ACC112 (cell line): ENCODE data around the gene TBX21.

Source experiments
- H2AFZ ChIP-seq: fragments of 200-600 bp; sonication (generic); one replicate; pipeline ENCODE4 v1.6.0; 2017; ENCODE audit warnings: antibody characterized with exemption, low read length; ENCODE audit not compliant: unreplicated experiment
- H3K27ac ChIP-seq: fragments of 200-600 bp; sonication (generic); 2 replicates; pipeline ENCODE4 v1.5.1; 2014; ENCODE audit warnings: low read depth, mild to moderate bottlenecking, antibody characterized with exemption, low read length, moderate library complexity
- H3K27me3 ChIP-seq: fragments of 200-600 bp; sonication (generic); 2 replicates; pipeline ENCODE4 v1.6.1; 2014; ENCODE audit warnings: mild to moderate bottlenecking, antibody characterized with exemption, low read length, moderate library complexity, mixed read lengths; ENCODE audit not compliant: insufficient read depth
- H3K36me3 ChIP-seq: fragments of 200-600 bp; sonication (generic); 2 replicates; pipeline ENCODE4 v1.6.1; 2016; ENCODE audit warnings: mild to moderate bottlenecking, antibody characterized with exemption, low read length, moderate library complexity, mixed read lengths; ENCODE audit not compliant: insufficient read depth
- H3K4me1 ChIP-seq: fragments of 200-600 bp; sonication (generic); one replicate; pipeline ENCODE4 v1.6.1; 2016; ENCODE audit warnings: low read length, mixed read lengths; ENCODE audit not compliant: insufficient read depth, unreplicated experiment, control insufficient read depth
- H3K4me3 ChIP-seq: fragments of 200-600 bp; sonication (generic); 2 replicates; pipeline ENCODE4 v1.5.1; 2014; ENCODE audit warnings: mild to moderate bottlenecking, low read depth, low read length
- H3K79me2 ChIP-seq: fragments of 200-600 bp; sonication (generic); one replicate; pipeline ENCODE4 v1.6.0; 2016; ENCODE audit warnings: low read length; ENCODE audit not compliant: control insufficient read depth, unreplicated experiment, insufficient read depth

TBX21 gene

DNA sequence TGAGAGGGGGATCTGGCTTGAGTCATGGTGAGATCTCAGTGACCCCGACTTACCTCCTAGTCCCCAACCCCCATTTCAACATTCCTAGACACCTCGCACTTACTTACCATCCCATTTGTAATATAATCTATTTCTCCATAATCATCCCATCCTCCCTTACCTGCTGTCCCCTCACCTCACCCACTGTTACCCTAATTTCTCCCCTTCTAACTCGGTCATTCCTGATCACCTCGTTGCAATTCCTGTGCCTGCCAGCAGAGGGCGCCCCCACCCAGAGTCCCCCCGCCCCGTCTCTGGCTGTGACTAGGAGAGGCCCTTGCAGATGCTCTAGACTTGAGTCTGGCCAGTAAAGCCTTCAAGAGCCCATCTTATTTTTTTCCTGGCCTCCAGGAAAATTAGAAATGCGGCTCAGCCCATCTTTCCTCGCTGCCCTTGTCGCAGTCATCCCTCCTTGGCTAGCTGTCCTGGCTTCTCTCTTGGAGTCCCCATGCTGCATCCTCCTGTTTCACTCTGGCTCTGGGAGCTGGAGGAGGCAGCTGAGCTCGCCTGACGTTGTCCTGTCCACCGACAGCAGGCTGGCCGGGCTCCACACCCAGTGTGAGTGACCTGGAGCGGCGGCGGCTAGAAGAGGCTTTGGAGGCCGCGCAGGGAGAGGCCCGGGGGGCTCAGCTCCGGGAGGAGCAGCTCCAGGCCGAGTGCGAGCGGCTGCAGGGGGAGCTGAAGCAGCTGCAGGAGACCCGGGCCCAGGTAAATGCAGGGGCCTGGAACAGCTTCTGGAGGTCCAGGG, 34.1 kb upstream of the TBX21 start:
- Histone ChIP-seq H2AFZ (no peak overlapping the region), H3K27me3 (no peaks in the 10 kb centered on the region), H3K79me2 (no peaks in the 10 kb centered on the region), H3K4me1 (peaks cover 5% of the 10 kb centered on the region), H3K4me3 (no peak overlapping the region), H3K27ac (no peak overlapping the region), H3K36me3 (no peaks in the 10 kb centered on the region)

DNA sequence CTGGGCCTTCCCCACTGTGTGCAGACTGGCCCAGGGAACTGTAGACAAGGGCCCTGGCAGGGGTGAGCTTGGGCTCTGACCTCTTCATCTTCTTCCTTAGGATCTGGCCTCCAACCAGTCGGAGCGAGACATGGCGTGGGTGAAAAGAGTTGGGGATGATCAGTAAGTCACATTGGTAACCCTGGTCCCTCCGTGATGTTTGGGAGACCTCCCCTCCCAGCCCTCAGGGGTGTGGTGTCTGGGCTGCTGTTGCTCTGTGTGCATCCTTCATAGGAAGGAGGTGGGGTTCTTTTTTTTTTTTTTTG, 33.5 kb upstream of the TBX21 start:
- no peaks in the 10 kb centered on the region for H3K27me3 ChIP-seq
- peaks cover 5% of the 10 kb centered on the region for H3K4me1 ChIP-seq
- H3K79me2 ChIP-seq = no peaks in the 10 kb centered on the region
- no peak overlapping the region for H2AFZ ChIP-seq
- no peak overlapping the region for H3K27ac ChIP-seq
- no peaks in the 10 kb centered on the region for H3K36me3 ChIP-seq
- H3K4me3 ChIP-seq = no peak overlapping the region

DNA sequence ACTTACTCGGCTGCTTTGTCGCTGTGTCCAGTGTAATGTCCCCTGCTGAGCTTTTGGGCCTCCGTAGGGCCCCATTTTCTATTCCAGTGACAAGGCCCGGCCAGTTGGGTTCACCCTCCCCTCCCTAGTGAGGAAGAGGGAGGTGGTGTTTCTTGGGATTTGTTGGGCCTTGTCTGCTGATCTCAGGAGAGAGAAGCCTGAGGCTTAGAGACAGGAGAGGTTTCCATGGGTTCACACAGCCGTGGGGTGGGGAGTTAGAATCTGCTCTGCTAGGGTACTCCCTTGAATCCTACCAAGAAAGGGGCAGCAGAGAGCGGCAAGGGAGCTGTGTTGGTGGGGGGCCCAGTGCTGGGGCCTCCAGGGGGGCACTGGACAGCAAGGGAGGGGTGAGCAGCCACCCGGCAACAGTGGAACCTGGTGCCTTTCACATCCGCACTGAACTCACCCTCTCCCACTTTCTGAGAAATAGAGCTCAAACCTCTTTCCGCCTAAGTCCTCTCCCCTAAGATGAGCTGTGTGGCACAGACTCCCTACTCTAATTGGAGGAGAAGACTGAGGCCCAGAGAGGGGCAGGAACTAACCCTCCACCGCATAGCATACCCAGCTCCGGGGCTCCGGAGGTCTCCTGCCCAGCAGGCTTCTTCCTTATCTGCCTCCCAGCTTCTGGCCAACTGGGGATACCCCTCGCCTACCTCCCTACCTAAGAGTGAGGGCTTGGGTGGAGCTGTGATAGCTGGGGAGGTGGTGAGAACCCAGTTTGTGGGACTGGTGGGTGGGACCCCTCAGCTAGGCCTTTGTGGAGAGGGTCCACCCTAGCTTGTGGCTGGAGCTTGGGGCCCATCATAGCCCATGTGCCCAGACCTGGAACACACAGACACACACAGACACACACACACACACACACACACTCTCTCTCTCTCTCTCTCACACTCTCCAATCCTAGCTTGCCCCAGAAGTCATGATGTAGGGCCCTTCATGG, 32.3 kb upstream of the TBX21 start:
- Histone ChIP-seq H3K27ac (no peak overlapping the region), H3K36me3 (no peaks in the 10 kb centered on the region), H3K4me1 (no peaks in the 10 kb centered on the region), H3K4me3 (no peak overlapping the region), H3K79me2 (no peaks in the 10 kb centered on the region), H3K27me3 (no peaks in the 10 kb centered on the region), H2AFZ (no peak overlapping the region)

DNA sequence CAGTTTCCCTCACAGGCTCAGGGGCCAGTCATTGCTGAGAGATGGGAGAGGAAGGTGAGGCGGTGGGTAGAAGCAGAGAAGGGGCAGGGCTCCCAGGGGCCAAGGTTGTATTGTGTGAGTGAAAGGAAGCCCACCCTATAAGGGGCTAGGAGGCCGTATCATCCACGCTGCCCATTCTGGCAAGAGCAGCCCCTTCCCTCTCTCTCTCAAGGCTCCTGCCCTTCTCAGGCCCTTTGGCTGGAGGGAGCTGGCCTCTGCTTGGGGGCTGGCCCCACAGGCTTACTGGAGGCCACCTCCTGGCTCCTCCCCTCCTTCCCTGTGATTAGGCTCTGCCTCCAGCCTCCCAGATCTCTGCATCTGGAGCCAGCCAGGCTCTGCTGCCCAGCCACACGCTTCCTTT, 31.4 kb upstream of the TBX21 start:
- Histone ChIP-seq H3K4me3 (no peak overlapping the region), H3K27me3 (no peaks in the 10 kb centered on the region), H3K36me3 (no peaks in the 10 kb centered on the region), H3K79me2 (no peaks in the 10 kb centered on the region), H2AFZ (no peak overlapping the region), H3K4me1 (no peaks in the 10 kb centered on the region), H3K27ac (no peak overlapping the region)

DNA sequence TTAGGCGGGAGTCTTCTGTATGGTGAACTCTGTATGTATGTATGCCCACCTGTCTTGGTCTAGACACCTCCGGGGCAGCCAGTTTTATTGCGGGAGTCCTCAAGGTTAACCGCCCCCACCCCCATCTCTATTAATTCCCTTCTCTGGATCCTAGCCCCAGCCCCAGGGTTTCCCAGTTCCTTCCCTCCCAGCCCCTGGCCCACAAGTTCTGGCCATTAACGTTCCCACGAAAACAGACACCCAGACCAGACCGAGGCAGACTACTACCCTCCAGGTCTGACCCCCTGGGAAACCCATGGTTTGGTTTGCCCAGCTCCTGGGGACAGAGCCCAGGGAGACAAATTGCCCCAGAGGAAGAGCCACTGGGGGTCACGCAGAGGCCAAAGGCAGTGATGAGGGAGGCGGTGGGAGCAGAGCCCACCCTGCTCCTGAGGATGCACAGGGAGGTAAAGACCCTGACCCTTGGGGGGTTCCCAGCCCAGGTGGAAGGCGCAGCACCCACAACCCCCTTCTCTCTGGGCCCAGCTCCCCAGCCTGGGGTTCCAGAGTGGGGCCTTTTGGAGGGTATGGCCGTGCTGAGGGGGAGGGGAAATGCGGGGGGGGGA, 30.5 kb upstream of the TBX21 start:
- Histone ChIP-seq H3K27me3 (no peaks in the 10 kb centered on the region), H3K79me2 (no peaks in the 10 kb centered on the region), H3K4me1 (peaks cover 6% of the 10 kb centered on the region), H3K4me3 (no peak overlapping the region), H3K27ac (no peak overlapping the region), H3K36me3 (no peaks in the 10 kb centered on the region), H2AFZ (no peak overlapping the region)

DNA sequence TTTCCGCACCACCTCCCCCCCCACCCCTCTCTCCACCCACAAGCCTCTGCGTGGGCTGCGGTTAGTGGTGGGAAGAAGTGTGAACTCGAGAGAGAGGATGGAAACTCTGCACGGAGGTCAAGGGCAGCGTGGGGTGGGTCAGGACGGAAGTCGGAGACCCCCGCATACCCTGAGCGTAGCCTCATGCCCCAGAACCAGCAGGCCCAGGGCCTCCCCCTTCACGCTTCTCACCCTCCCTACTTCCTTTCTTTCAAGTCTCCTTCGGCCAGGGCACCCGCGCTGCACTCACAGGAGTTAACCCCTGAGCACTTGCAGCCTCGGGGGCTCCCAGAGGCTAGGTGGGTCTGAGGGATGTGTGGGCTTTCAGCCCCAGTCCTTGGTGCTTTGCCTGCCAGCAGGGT, 29.8 kb upstream of the TBX21 start:
- H3K27me3 ChIP-seq = no peaks in the 10 kb centered on the region
- no peak overlapping the region for H2AFZ ChIP-seq
- no peaks in the 10 kb centered on the region for H3K36me3 ChIP-seq
- H3K4me3 ChIP-seq = no peak overlapping the region
- H3K79me2 ChIP-seq = no peaks in the 10 kb centered on the region
- peaks cover 6% of the 10 kb centered on the region for H3K4me1 ChIP-seq
- H3K27ac ChIP-seq = no peak overlapping the region

DNA sequence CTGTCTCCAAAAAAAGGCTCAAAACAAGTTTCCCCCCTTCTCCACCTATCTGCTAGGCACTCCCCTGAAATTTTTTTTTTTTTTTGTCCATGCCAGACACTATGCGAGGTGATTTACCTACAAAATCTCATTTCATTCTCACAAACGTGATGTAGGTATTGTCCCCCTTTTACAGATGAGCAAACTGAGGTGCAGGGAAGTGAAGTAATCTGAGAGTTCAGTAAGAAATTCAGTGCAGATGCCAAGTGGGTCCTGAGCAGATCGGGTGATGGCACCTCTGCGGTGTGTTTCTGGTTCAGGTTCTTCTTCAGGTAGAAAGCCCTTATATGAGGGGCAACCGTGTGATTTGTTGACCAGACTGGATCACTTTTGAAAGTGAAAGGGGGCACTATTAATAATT, 29.4 kb upstream of the TBX21 start:
- Histone ChIP-seq H3K79me2 (no peaks in the 10 kb centered on the region), H3K27ac (no peak overlapping the region), H3K27me3 (no peaks in the 10 kb centered on the region), H3K4me3 (no peak overlapping the region), H3K4me1 (peaks cover 6% of the 10 kb centered on the region), H3K36me3 (no peaks in the 10 kb centered on the region), H2AFZ (no peak overlapping the region)

DNA sequence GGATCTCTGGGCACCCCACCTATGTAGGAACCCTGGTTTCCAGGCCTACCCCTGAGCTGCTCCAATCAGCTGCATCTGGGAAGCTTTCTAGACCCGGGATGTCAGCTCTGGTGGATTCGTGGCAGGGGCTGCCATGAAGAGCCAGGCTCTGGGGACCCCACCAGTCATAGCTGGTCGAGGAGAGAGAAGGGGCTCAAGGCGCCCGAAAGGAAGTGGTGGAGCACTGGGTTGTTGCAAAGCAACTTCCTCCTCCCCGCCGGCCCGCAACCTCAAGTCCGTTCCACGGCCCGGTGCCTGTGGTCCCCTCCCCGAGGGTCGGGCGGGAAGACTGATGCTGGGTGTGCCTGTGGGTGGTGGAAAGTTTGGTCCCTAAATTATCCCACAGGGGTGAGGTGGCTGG, 28.9 kb upstream of the TBX21 start:
- Histone ChIP-seq H2AFZ (no peak overlapping the region), H3K4me3 (no peak overlapping the region), H3K27me3 (no peaks in the 10 kb centered on the region), H3K27ac (no peak overlapping the region), H3K79me2 (no peaks in the 10 kb centered on the region), H3K36me3 (no peaks in the 10 kb centered on the region), H3K4me1 (peaks cover 6% of the 10 kb centered on the region)

DNA sequence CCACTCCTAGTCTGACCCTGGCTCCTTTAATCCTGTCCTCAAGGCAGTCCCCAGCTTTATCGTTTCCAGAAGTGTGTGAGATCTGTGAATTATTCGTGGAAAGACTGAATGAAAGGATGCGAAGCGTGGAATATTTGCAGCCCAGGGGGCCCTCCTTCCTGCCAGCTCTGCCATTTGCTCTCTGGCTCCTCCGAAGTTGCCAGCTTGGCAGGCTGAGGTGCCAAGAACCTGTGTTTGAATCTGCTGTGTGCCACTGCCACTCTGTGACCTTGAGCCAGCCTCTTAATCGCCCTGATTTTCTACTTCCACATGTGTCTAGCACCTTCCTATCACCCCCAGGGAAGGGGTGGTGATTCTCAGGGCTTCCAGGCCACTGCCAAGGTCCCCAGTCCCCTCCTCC, 28.3 kb upstream of the TBX21 start:
- Histone ChIP-seq H3K36me3 (no peaks in the 10 kb centered on the region), H3K4me3 (no peak overlapping the region), H3K79me2 (no peaks in the 10 kb centered on the region), H3K4me1 (peaks cover 6% of the 10 kb centered on the region), H3K27ac (no peak overlapping the region), H2AFZ (no peak overlapping the region), H3K27me3 (no peaks in the 10 kb centered on the region)

DNA sequence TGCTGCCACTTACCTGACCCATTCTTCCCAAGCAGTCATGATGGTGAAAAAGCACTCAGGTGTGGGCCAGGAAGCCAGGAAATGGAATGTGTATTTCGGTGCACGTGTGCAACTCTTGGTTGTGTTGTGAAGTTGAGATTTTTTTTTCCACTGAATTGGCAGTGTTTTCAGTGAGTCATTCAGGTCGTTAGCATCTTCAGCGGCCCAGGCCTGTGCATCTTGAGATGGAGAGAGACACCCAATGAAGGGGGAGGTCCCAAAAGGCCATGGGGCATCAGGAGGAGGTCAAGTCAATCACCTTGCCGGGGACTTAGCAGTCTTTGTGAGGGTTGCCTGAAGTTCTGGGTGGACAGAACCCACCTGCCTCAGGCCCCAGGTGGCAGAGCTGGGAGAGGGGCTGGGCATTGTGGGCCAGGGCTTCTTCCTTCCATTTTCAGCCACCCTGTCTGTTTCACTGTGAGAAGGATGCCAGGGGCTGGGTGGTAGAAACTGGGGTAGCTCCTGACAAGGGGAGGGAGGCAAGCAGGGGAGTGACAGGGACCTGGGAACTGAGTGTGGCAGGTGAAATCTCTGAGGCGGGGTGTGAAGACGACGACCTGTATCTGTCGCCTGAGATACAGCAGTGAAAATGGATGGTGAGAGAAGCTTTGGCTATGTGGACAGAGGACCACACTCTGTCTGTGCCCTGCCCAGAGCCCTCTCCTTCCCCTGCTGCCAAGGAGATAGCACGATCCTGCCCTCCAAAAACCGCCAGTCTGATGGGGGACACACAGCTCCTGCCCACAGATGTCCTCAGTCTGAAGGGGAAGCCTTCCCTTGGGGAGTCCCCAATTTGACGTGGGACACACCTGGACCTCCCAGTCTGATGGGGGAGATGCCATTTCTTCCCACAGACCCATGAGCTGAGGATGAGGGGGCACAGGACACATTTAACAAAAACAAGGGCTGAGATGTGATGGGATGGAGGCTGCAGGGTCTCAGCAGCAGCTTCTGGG, 27.2 kb upstream of the TBX21 start:
- Histone ChIP-seq H3K27me3 (no peaks in the 10 kb centered on the region), H3K4me3 (no peak overlapping the region), H3K4me1 (peaks cover 6% of the 10 kb centered on the region), H3K79me2 (no peaks in the 10 kb centered on the region), H2AFZ (no peak overlapping the region), H3K27ac (no peak overlapping the region), H3K36me3 (no peaks in the 10 kb centered on the region)
